Gastroesophageal sphincter (tissue), 4 donors: ENCODE measurements around the gene PCDH18. TPM values are rescaled to one million over a fixed set of nuclear protein-coding genes. Genes with fewer than 3 reads are reported as not detected.

Experiments
- ATAC-seq: fragments of 150-250 bp; one replicate; pipeline ENCODE4 v1.9.1; 2016; ENCODE audit warnings: mild to moderate bottlenecking, moderate library complexity
- H3K27ac ChIP-seq, 4 donors: fragments of 200-600 bp; sonication (generic) in 3 of 4; 1 replicate in 3 of 4; 2 replicates in 1 of 4; pipeline ENCODE4 v1.5.1; 2016 to 2019
- H3K27me3 ChIP-seq: fragments of 200-600 bp; sonication (generic); one replicate; pipeline ENCODE4 v1.5.1; 2019
- H3K36me3 ChIP-seq, 2 donors: fragments of 200-600 bp; sonication (generic); one replicate each; pipeline ENCODE4 v1.5.1; 2019; ENCODE audit warnings: control low read depth in 1 of 2
- H3K4me1 ChIP-seq, 3 donors: fragments of 200-600 bp; sonication (generic); 1 replicate in 2 of 3; 2 replicates in 1 of 3; pipeline ENCODE4 v1.5.1; 2016 to 2019; ENCODE audit warnings: control low read depth in 2 of 3
- H3K4me3 ChIP-seq, 2 donors: fragments of 200-600 bp; sonication (generic); one replicate each; pipeline ENCODE4 v1.5.1; 2019; ENCODE audit warnings: mild to moderate bottlenecking in 1 of 2, moderate library complexity in 1 of 2
- H3K9me3 ChIP-seq, 3 donors: fragments of 200-600 bp; sonication (generic); one replicate each; pipeline ENCODE4 v1.5.1; 2017 to 2019; ENCODE audit warnings: control low read depth in 2 of 3
- CTCF ChIP-seq, 4 experiments: fragments of 200-600 bp in 2 of 4; fragments of 450-650 bp in 2 of 4; sonication (generic) in 1 of 4; IDR thresholded peaks; one replicate each; pipeline ENCODE4 v1.5.1; 2017 to 2019; ENCODE audit warnings: antibody characterized with exemption in 4 of 4, mild to moderate bottlenecking in 2 of 4, moderate library complexity in 2 of 4
- EP300 ChIP-seq: sonication (generic); formaldehyde crosslinking; IDR thresholded peaks from one replicate; pipeline ENCODE4 v1.6.1; 2017; ENCODE audit warnings: antibody characterized with exemption, mild to moderate bottlenecking
- POLR2A ChIP-seq, 2 donors: fragments of 450-650 bp; IDR thresholded peaks; one replicate each; pipeline ENCODE4 v1.6.1; 2017; ENCODE audit warnings: antibody characterized with exemption in 2 of 2, mild to moderate bottlenecking in 2 of 2, moderate library complexity in 1 of 2
- POLR2AphosphoS5 ChIP-seq: sonication (generic); formaldehyde crosslinking; IDR thresholded peaks from one replicate; pipeline ENCODE4 v1.6.1; 2017; ENCODE audit warnings: antibody characterized with exemption
- WGBS, 2 donors: methylation state at CpG; one replicate each; pipeline ENCODE4 v1.1.5; 2018; ENCODE audit warnings: low coverage in 1 of 2; 5-methylcytosine and 5-hydroxymethylcytosine counted together
- total RNA-seq, 4 donors: library from RNA; depleted of rRNA; stranded (reverse); fragments of >200 nt; gene quantifications; one replicate each; pipeline ENCODE4 v1.1.0, GENCODE V29; 2016

PCDH18 gene
- total RNA-seq, 4 donors from 2014 or later = 31.2 to 75.5 (median 60.2) TPM

GRCh38 chr4:137476345-137476744 is 55.9 kb downstream of the PCDH18 start:
- H3K27ac ChIP-seq = no peak overlapping the region
- H3K4me3 ChIP-seq = no peak overlapping the region
- H3K27me3 ChIP-seq = no peaks in the 10 kb centered on the region
- no peak for ATAC-seq
- H3K4me1 ChIP-seq = peaks cover 0 to 12% (median 2%) of the 10 kb centered on the region in 3 donors
- no peak for TF ChIP-seq POLR2AphosphoS5
- TF ChIP-seq POLR2A (IDR thresholded peaks at IDR 0.05) = no peak
- TF ChIP-seq CTCF (IDR thresholded peaks at IDR 0.05) = no peak
- no peak for TF ChIP-seq EP300
- H3K36me3 ChIP-seq = no peaks in the 10 kb centered on the region
- WGBS, 2 donors = 80 to 84% methylated on average over 4 of the region's 4 CpGs
- no peaks in the 10 kb centered on the region for H3K9me3 ChIP-seq

GRCh38 chr4:137474711-137475301 is 57.5 kb downstream of the PCDH18 start:
- no peak for ATAC-seq

GRCh38 chr4:137471895-137472294 is 60.4 kb downstream of the PCDH18 start:
- H3K4me1 ChIP-seq = peaks cover 0 to 12% (median 2%) of the 10 kb centered on the region in 3 donors
- H3K27me3 ChIP-seq = no peaks in the 10 kb centered on the region
- no peak for ATAC-seq
- peaks cover 0 to 9% (median 0%) of the 10 kb centered on the region in 3 donors for H3K9me3 ChIP-seq
- no peak overlapping the region for H3K4me3 ChIP-seq
- 66 to 94% methylated on average over 2 of the region's 2 CpGs for WGBS, 2 donors
- no peaks in the 10 kb centered on the region for H3K36me3 ChIP-seq
- no peak overlapping the region for H3K27ac ChIP-seq
- TF ChIP-seq EP300 (no peak), POLR2A (IDR thresholded peaks at IDR 0.05) (no peak), POLR2AphosphoS5 (no peak), CTCF (IDR thresholded peaks at IDR 0.05) (no peak)

More at GRCh38 chr4:137474711-137475301, 57.5 kb downstream of the PCDH18 start:
- Histone ChIP-seq H3K9me3 (no peaks in the 10 kb centered on the region), H3K27ac (no peak overlapping the region), H3K4me1 (peaks cover 0 to 12% (median 2%) of the 10 kb centered on the region in 3 donors), H3K4me3 (no peak overlapping the region), H3K27me3 (no peaks in the 10 kb centered on the region), H3K36me3 (no peaks in the 10 kb centered on the region)
- no peak for TF ChIP-seq EP300
- TF ChIP-seq POLR2A (IDR thresholded peaks at IDR 0.05) = no peak
- TF ChIP-seq CTCF (IDR thresholded peaks at IDR 0.05) = no peak
- no peak for TF ChIP-seq POLR2AphosphoS5
- WGBS, 2 donors = 0 to 7% methylated on average over 1 of the region's 1 CpG

GRCh38 chr4:137471461-137471860 is 60.8 kb downstream of the PCDH18 start:
- Histone ChIP-seq H3K27me3 (no peaks in the 10 kb centered on the region), H3K27ac (no peak overlapping the region), H3K9me3 (peaks cover 0 to 11% (median 0%) of the 10 kb centered on the region in 3 donors), H3K36me3 (no peaks in the 10 kb centered on the region), H3K4me1 (peaks cover 0 to 12% (median 2%) of the 10 kb centered on the region in 3 donors), H3K4me3 (no peak overlapping the region)
- TF ChIP-seq EP300 (no peak), POLR2A (IDR thresholded peaks at IDR 0.05) (no peak), CTCF (IDR thresholded peaks at IDR 0.05) (no peak), POLR2AphosphoS5 (no peak)
- 100% methylated on average over 1 of the region's 1 CpG; no CpG with 5 or more reads in 1 of the 2 donors for WGBS, 2 donors
- ATAC-seq = no peak

- H3K27ac ChIP-seq = no peak overlapping the region
- no peaks in the 10 kb centered on the region for H3K36me3 ChIP-seq
- TF ChIP-seq POLR2AphosphoS5 = no peak
- TF ChIP-seq CTCF (IDR thresholded peaks at IDR 0.05) = no peak
- TF ChIP-seq POLR2A (IDR thresholded peaks at IDR 0.05) = no peak
- no peak for TF ChIP-seq EP300
- no peak for ATAC-seq
- no peak overlapping the region for H3K4me3 ChIP-seq
- H3K9me3 ChIP-seq = peaks cover 0 to 11% (median 0%) of the 10 kb centered on the region in 3 donors
- no peaks in the 10 kb centered on the region for H3K27me3 ChIP-seq
- H3K4me1 ChIP-seq = peaks cover 0 to 12% (median 2%) of the 10 kb centered on the region in 3 donors
Measured at GRCh38 chr4:137470806-137471205, 61.5 kb downstream of the PCDH18 start.
